Neuronal stem cell (in vitro differentiated cells): Measurements from ENCODE around the gene HPCA.

ENCODE experiments used
- DNase-seq: peaks from one replicate; pipeline ENCODE4 v3.0.0-alpha.2; 2013; ENCODE audit warnings: low spot score
- H2AFZ ChIP-seq: one replicate; pipeline ENCODE4 v1.6.1; 2013; ENCODE audit warnings: mild to moderate bottlenecking, low read length, inconsistent platforms
- H2AK5ac ChIP-seq: 2 replicates; pipeline ENCODE4 v1.6.1; 2013; ENCODE audit warnings: low read depth, mild to moderate bottlenecking, inconsistent platforms, low read length, moderate library complexity, mixed read lengths
- H2BK120ac ChIP-seq: 2 replicates; pipeline ENCODE4 v1.6.1; 2013; ENCODE audit warnings: low read depth, mild to moderate bottlenecking, inconsistent platforms, low read length, moderate library complexity, mixed read lengths
- H2BK12ac ChIP-seq: one replicate; pipeline ENCODE4 v1.6.1; 2013; ENCODE audit warnings: low read length, inconsistent platforms
- H2BK15ac ChIP-seq: 2 replicates; pipeline ENCODE4 v1.6.1; 2013; ENCODE audit warnings: mild to moderate bottlenecking, low read length, inconsistent platforms, mixed read lengths
- H2BK5ac ChIP-seq: one replicate; pipeline ENCODE4 v1.6.1; 2013; ENCODE audit warnings: inconsistent platforms, mild to moderate bottlenecking, low read length, moderate library complexity
- H3K14ac ChIP-seq: one replicate; pipeline ENCODE4 v1.6.1; 2013; ENCODE audit warnings: low read length, inconsistent platforms
- H3K18ac ChIP-seq: 2 replicates; pipeline ENCODE4 v1.6.1; 2013; ENCODE audit warnings: low read length, inconsistent platforms
- H3K23ac ChIP-seq: 2 replicates; pipeline ENCODE4 v1.6.1; 2013; ENCODE audit warnings: low read depth, mild to moderate bottlenecking, mixed read lengths, low read length, inconsistent platforms; ENCODE audit not compliant: poor library complexity
- H3K27ac ChIP-seq: replicated peaks from 3 replicates; pipeline ENCODE4 v1.5.1; 2013; ENCODE audit warnings: low read length, inconsistent platforms
- H3K27me3 ChIP-seq, 3 experiments: 2 replicates each; pipeline ENCODE4 v1.6.1; 2013; ENCODE audit warnings: low read length in 3 of 3, mild to moderate bottlenecking in 2 of 3, inconsistent platforms in 1 of 3, low read depth in 1 of 3, mixed read lengths in 1 of 3, moderate library complexity in 1 of 3; ENCODE audit not compliant: control insufficient read depth in 3 of 3, insufficient read depth in 3 of 3
- H3K36me3 ChIP-seq, 2 donors: replicated peaks in 1 of 2; 2 replicates each; pipeline ENCODE4 v1.6.1; 2013; ENCODE audit warnings: low read length in 2 of 2; ENCODE audit not compliant: control insufficient read depth in 2 of 2, insufficient read depth in 2 of 2
- H3K4ac ChIP-seq: 2 replicates; pipeline ENCODE4 v1.6.1; 2013; ENCODE audit warnings: inconsistent platforms, mild to moderate bottlenecking, low read length, moderate library complexity
- H3K4me1 ChIP-seq, 2 donors: 1 replicate in 1 of 2; 2 replicates in 1 of 2; pipeline ENCODE4 v1.6.1; 2013; ENCODE audit warnings: low read length in 2 of 2, low read depth in 1 of 2; ENCODE audit not compliant: control insufficient read depth in 2 of 2, insufficient read depth in 1 of 2
- H3K4me2 ChIP-seq: one replicate; pipeline ENCODE4 v1.6.1; 2013; ENCODE audit warnings: mild to moderate bottlenecking, low read length, inconsistent platforms; ENCODE audit not compliant: insufficient read depth, poor library complexity, severe bottlenecking
- H3K4me3 ChIP-seq, 2 donors: 2 replicates each; pipeline ENCODE4 v1.5.1; 2013; ENCODE audit warnings: low read length in 2 of 2, mild to moderate bottlenecking in 2 of 2, inconsistent platforms in 1 of 2, moderate library complexity in 1 of 2
- H3K79me1 ChIP-seq: one replicate; pipeline ENCODE4 v1.6.1; 2013; ENCODE audit warnings: low read depth, mild to moderate bottlenecking, inconsistent platforms, low read length, moderate library complexity
- H3K9ac ChIP-seq: one replicate; pipeline ENCODE4 v1.6.1; 2013; ENCODE audit warnings: mild to moderate bottlenecking, low read depth, low read length, inconsistent platforms; ENCODE audit not compliant: poor library complexity
- H3K9me3 ChIP-seq, 2 donors: replicated peaks in 1 of 2; 2 replicates each; pipeline versions ENCODE3 to v1.6.1; 2013; ENCODE audit warnings: low read length in 2 of 2, mild to moderate bottlenecking in 2 of 2, inconsistent platforms in 1 of 2, low read depth in 1 of 2, mixed read lengths in 1 of 2, moderate library complexity in 1 of 2; ENCODE audit not compliant: control insufficient read depth in 2 of 2, insufficient read depth in 1 of 2
- H4K8ac ChIP-seq: one replicate; pipeline ENCODE4 v1.6.1; 2013; ENCODE audit warnings: low read depth, mild to moderate bottlenecking, inconsistent platforms, low read length, moderate library complexity
- H4K91ac ChIP-seq: one replicate; pipeline ENCODE4 v1.6.1; 2013; ENCODE audit warnings: low read length, low read depth, mild to moderate bottlenecking, inconsistent platforms; ENCODE audit not compliant: poor library complexity
- WGBS, 2 donors: extraction: QIAGEN DNeasy Blood & Tissue Kit; methylation state at CpG; one replicate each; pipeline ENCODE4 v1.1.7; 2013; ENCODE audit warnings: missing lambda C conversion rate in 2 of 2, mixed read lengths in 1 of 2; ENCODE audit not compliant: insufficient read length in 2 of 2, insufficient replicate concordance in 1 of 2; ENCODE audit errors: extremely low coverage in 2 of 2; 5-methylcytosine and 5-hydroxymethylcytosine counted together

Gene HPCA

GRCh38 chr1:32897082-32898049, 11.1 kb downstream of the HPCA start:
- H4K8ac ChIP-seq, result no peak overlapping the region
- peaks cover 11 to 17% of the 10 kb centered on the region in 2 donors for H3K4me1 ChIP-seq
- no peak overlapping the region for H3K4me3 ChIP-seq
- no peak overlapping the region for H2AK5ac ChIP-seq
- H3K27me3 ChIP-seq, result peaks cover 10 to 79% (median 33%) of the 10 kb centered on the region in 3 experiments
- H3K9me3 ChIP-seq, result peaks cover 0 to 6% of the 10 kb centered on the region in 2 donors
- H2BK5ac ChIP-seq, result no peak overlapping the region
- no peak overlapping the region for H3K4me2 ChIP-seq
- H2BK15ac ChIP-seq, result no peak overlapping the region
- no peaks in the 10 kb centered on the region for H3K36me3 ChIP-seq
- no peak overlapping the region for H3K9ac ChIP-seq
- no peak overlapping the region for H2AFZ ChIP-seq
- WGBS, 2 donors, result no CpG with 5 or more reads among the region's 11 CpGs
- no peak overlapping the region for H4K91ac ChIP-seq
- H3K4ac ChIP-seq, result no peak overlapping the region
- peak overlapping the region; percentile 94 for H3K23ac ChIP-seq
- H3K27ac ChIP-seq, result no peak overlapping the region
- H3K14ac ChIP-seq, result no peak overlapping the region
- H3K79me1 ChIP-seq, result peaks cover 5% of the 10 kb centered on the region
- no peak for DNase-seq
- no peak overlapping the region for H3K18ac ChIP-seq
- H2BK12ac ChIP-seq, result no peak overlapping the region
- no peak overlapping the region for H2BK120ac ChIP-seq

GRCh38 chr1:32898056-32898455, 11.8 kb downstream of the HPCA start:
- Histone ChIP-seq H3K79me1 (peaks cover 5% of the 10 kb centered on the region), H3K27ac (no peak overlapping the region), H3K4me2 (no peak overlapping the region), H2BK120ac (no peak overlapping the region), H2BK5ac (no peak overlapping the region), H3K23ac (peak overlapping the region; percentile 94), H2BK12ac (no peak overlapping the region), H3K14ac (no peak overlapping the region), H3K9me3 (peaks cover 0 to 4% of the 10 kb centered on the region in 2 donors), H3K27me3 (peaks cover 10 to 80% (median 38%) of the 10 kb centered on the region in 3 experiments), H4K8ac (no peak overlapping the region), H2BK15ac (no peak overlapping the region), H3K36me3 (no peaks in the 10 kb centered on the region), H2AFZ (no peak overlapping the region), H2AK5ac (no peak overlapping the region), H3K18ac (peak overlapping the region; percentile 58), H4K91ac (no peak overlapping the region), H3K9ac (no peak overlapping the region), H3K4ac (no peak overlapping the region), H3K4me3 (no peak overlapping the region), H3K4me1 (peaks cover 11 to 12% of the 10 kb centered on the region in 2 donors)
- DNase-seq, result no peak
- WGBS, 2 donors, result no CpG with 5 or more reads among the region's 9 CpGs

GRCh38 chr1:32898958-32899357, 12.7 kb downstream of the HPCA start:
- WGBS, 2 donors, result no CpG with 5 or more reads among the region's 3 CpGs
- no peak overlapping the region for H3K4me2 ChIP-seq
- DNase-seq, result no peak

DNA sequence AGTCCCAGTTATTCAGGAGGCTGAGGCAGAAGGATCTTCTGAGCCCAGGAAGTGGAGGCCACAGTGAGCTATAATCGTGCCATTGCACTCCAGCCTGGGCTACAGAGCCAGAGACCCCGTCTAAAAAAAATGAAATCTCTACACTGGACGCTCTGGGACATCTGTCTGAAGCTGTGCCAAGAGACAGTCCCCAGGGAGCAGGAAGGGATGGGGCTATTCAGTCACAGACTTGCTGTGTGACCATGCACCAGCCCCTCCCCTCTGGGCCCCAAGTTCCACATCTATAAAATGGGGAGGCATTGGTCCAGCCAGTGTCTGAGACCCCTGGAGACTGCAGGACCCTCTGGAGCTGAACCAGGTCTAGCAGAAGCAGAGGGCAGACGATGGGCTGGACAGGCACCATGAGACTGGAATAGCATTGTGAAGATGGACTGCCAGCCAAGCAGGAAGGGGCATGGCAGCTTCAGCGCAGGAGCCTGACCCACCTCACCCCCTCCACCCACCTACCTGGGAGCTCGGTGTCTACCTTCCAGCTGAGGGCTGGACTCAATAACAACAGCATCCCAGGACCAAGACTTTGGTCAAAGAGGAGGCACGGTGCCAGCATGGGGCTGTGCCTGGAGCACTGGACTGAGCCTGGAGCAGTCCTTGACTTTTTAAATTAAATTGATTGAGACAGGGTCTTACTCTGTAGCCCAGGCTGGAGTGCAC, 13.4 kb downstream of the HPCA start:
- Histone ChIP-seq H3K18ac (peak overlapping the region; percentile 33), H3K9me3 (peaks cover 0 to 4% of the 10 kb centered on the region in 2 donors), H3K14ac (no peak overlapping the region), H3K4me2 (no peak overlapping the region), H4K91ac (peak overlapping the region; percentile 59), H2AFZ (no peak overlapping the region), H2AK5ac (peak overlapping the region; percentile 87), H3K36me3 (no peaks in the 10 kb centered on the region), H2BK120ac (no peak overlapping the region), H3K4me1 (peaks cover 2 to 9% of the 10 kb centered on the region in 2 donors), H3K4me3 (no peak overlapping the region), H3K79me1 (peaks cover 5% of the 10 kb centered on the region), H2BK5ac (no peak overlapping the region), H3K27me3 (peaks cover 10 to 80% (median 38%) of the 10 kb centered on the region in 3 experiments), H4K8ac (no peak overlapping the region), H3K4ac (no peak overlapping the region), H2BK15ac (peak overlapping the region; percentile 70), H3K23ac (peak overlapping the region; percentile 75), H3K9ac (no peak overlapping the region), H2BK12ac (no peak overlapping the region), H3K27ac (no peak overlapping the region)
- WGBS, 2 donors, result no CpG with 5 or more reads among the region's 7 CpGs
- no peak for DNase-seq

More at GRCh38 chr1:32898958-32899357, 12.7 kb downstream of the HPCA start:
- no peaks in the 10 kb centered on the region for H3K36me3 ChIP-seq
- no peak overlapping the region for H2BK12ac ChIP-seq
- H2AFZ ChIP-seq, result no peak overlapping the region
- H3K27me3 ChIP-seq, result peaks cover 10 to 83% (median 38%) of the 10 kb centered on the region in 3 experiments
- no peak overlapping the region for H2BK15ac ChIP-seq
- H3K23ac ChIP-seq, result peak overlapping the region; percentile 83
- no peak overlapping the region for H4K91ac ChIP-seq
- peaks cover 6 to 12% of the 10 kb centered on the region in 2 donors for H3K4me1 ChIP-seq
- H3K9me3 ChIP-seq, result peaks cover 0 to 4% of the 10 kb centered on the region in 2 donors
- no peak overlapping the region for H3K9ac ChIP-seq
- H4K8ac ChIP-seq, result no peak overlapping the region
- H3K4me3 ChIP-seq, result no peak overlapping the region
- no peak overlapping the region for H3K27ac ChIP-seq
- peak overlapping the region; percentile 51 for H2AK5ac ChIP-seq
- H3K18ac ChIP-seq, result peak overlapping the region; percentile 49
- peaks cover 5% of the 10 kb centered on the region for H3K79me1 ChIP-seq
- H2BK5ac ChIP-seq, result no peak overlapping the region
- H2BK120ac ChIP-seq, result no peak overlapping the region
- no peak overlapping the region for H3K4ac ChIP-seq
- no peak overlapping the region for H3K14ac ChIP-seq
